Transverse colon (tissue), 4 donors: ENCODE measurements around the gene MEIOB.

Experiments used
- CTCF ChIP-seq, 5 experiments: fragments of 200-600 bp in 3 of 5; fragments of 450-650 bp in 2 of 5; sonication (generic) in 3 of 5; IDR thresholded peaks; 1 replicate in 2 of 5; 2 replicates in 3 of 5; pipeline ENCODE4 v1.5.1; 2016 to 2017; ENCODE audit warnings: antibody characterized with exemption in 5 of 5, inconsistent platforms in 3 of 5, mild to moderate bottlenecking in 2 of 5, moderate library complexity in 1 of 5
- EP300 ChIP-seq: sonication (generic); formaldehyde crosslinking; IDR thresholded peaks from one replicate; pipeline ENCODE4 v1.6.1; 2017; ENCODE audit warnings: antibody characterized with exemption, low read depth
- POLR2AphosphoS5 ChIP-seq, 3 donors: sonication (generic); formaldehyde crosslinking; IDR thresholded peaks; one replicate each; pipeline ENCODE4 v1.6.1; 2016; ENCODE audit warnings: antibody characterized with exemption in 3 of 3

- TF ChIP-seq CTCF (IDR thresholded peaks at IDR 0.05) (no peak), POLR2AphosphoS5 (IDR thresholded peaks at IDR 0.05) (no peak), EP300 (no peak)
These were observed 5.9 kb downstream of the MEIOB start for GRCh38 chr16:1865902-1866690.
